GM23338 (cell line): ENCODE data around the gene EEF1A1. TPM values are rescaled to one million over a fixed set of nuclear protein-coding genes. Genes with fewer than 3 reads are reported as not detected.

Source experiments
- ATAC-seq: fragments of 200-7000 bp; cut with Tn5 transposase; 3 replicates; pipeline ENCODE4 v1.9.1; 2020
- DNase-seq: peaks from one replicate; pipeline ENCODE4 v3.0.0-alpha.2; 2015; ENCODE audit warnings: low spot score
- H2AFZ ChIP-seq: fragments of 200-600 bp; sonication (generic); 2 replicates; pipeline ENCODE4 v1.8.0; 2016; ENCODE audit warnings: antibody characterized with exemption, mild to moderate bottlenecking, moderate library complexity
- H3F3A ChIP-seq: fragments of 200-600 bp; sonication (generic); replicated peaks from 2 replicates; pipeline ENCODE4 v1.8.0; 2017; ENCODE audit warnings: antibody characterized with exemption, mixed run types, low read depth
- H3K27ac ChIP-seq: fragments of 200-600 bp; sonication (generic); 2 replicates; pipeline ENCODE4 v1.6.1; 2016; ENCODE audit warnings: low read depth
- H3K27me3 ChIP-seq: fragments of 200-600 bp; sonication (generic); 2 replicates; pipeline ENCODE4 v1.8.0; 2016; ENCODE audit warnings: mild to moderate bottlenecking, mixed run types, moderate library complexity; ENCODE audit not compliant: insufficient read depth
- H3K36me3 ChIP-seq: fragments of 200-600 bp; sonication (generic); 2 replicates; pipeline ENCODE4 v1.8.0; 2016; ENCODE audit warnings: mild to moderate bottlenecking; ENCODE audit not compliant: insufficient read depth
- H3K4me1 ChIP-seq: fragments of 200-600 bp; sonication (generic); 2 replicates; pipeline ENCODE4 v1.8.0; 2016; ENCODE audit warnings: mild to moderate bottlenecking, moderate library complexity; ENCODE audit not compliant: insufficient read depth
- H3K4me2 ChIP-seq: fragments of 200-600 bp; sonication (generic); 2 replicates; pipeline ENCODE4 v1.7.1; 2017; ENCODE audit warnings: mixed run types
- H3K4me3 ChIP-seq: fragments of 200-600 bp; sonication (generic); 2 replicates; pipeline ENCODE4 v1.6.1; 2016; ENCODE audit warnings: mixed run types
- H3K79me2 ChIP-seq: fragments of 200-600 bp; sonication (generic); replicated peaks from 2 replicates; pipeline ENCODE4 v1.8.0; 2017; ENCODE audit warnings: mild to moderate bottlenecking; ENCODE audit not compliant: insufficient read depth
- H3K9me2 ChIP-seq: fragments of 200-600 bp; sonication (generic); 2 replicates; pipeline ENCODE4 v1.8.0; 2017; ENCODE audit not compliant: insufficient read depth
- H4K20me1 ChIP-seq: fragments of 200-600 bp; sonication (generic); replicated peaks from 2 replicates; pipeline ENCODE4 v1.8.0; 2017; ENCODE audit warnings: mild to moderate bottlenecking; ENCODE audit not compliant: insufficient read depth
- H3K27ac Mint-ChIP-seq: 2 replicates; pipeline ENCODE4 v1.8.0; 2020; ENCODE audit warnings: inconsistent platforms, mild to moderate bottlenecking, moderate library complexity, mixed read lengths
- H3K27me3 Mint-ChIP-seq: 3 replicates; pipeline ENCODE4 v1.8.0; 2022; ENCODE audit warnings: low read depth, mild to moderate bottlenecking, moderate library complexity, mixed read lengths, inconsistent platforms; ENCODE audit not compliant: insufficient read depth, poor library complexity
- H3K36me3 Mint-ChIP-seq: 3 replicates; pipeline ENCODE4 v1.8.0; 2021; ENCODE audit warnings: low read depth, mild to moderate bottlenecking, inconsistent platforms, moderate library complexity, mixed read lengths
- H3K4me1 Mint-ChIP-seq: 3 replicates; pipeline ENCODE4 v1.8.0; 2020; ENCODE audit warnings: mild to moderate bottlenecking, inconsistent platforms, mixed read lengths
- H3K4me3 Mint-ChIP-seq: 3 replicates; pipeline ENCODE4 v1.8.0; 2021; ENCODE audit warnings: moderate library complexity, mild to moderate bottlenecking, inconsistent platforms, mixed read lengths
- H3K9me3 Mint-ChIP-seq: 3 replicates; pipeline ENCODE4 v1.8.0; 2020; ENCODE audit warnings: moderate library complexity, mild to moderate bottlenecking, inconsistent platforms, mixed read lengths
- CREB1 ChIP-seq: fragments of 250-450 bp; sonication (Bioruptor Pico); IDR thresholded peaks from 2 replicates; pipeline ENCODE4 v1.5.0; 2020; ENCODE audit warnings: low read depth, mild to moderate bottlenecking, moderate library complexity
- CTCF ChIP-seq, 2 experiments: fragments of 200-600 bp in 1 of 2; sonication (generic) in 1 of 2; conservative IDR thresholded peaks; 2 replicates each; pipeline versions ENCODE4 v1.5.1 to v1.6.1; 2016 to 2017; ENCODE audit warnings: antibody characterized with exemption in 2 of 2, low read depth in 2 of 2, mild to moderate bottlenecking in 2 of 2, moderate library complexity in 1 of 2
- ETS1 ChIP-seq: IDR thresholded peaks from 2 replicates; pipeline ENCODE4 v1.6.1; 2016; ENCODE audit warnings: antibody characterized with exemption
- EZH2 ChIP-seq: fragments of 200-600 bp; sonication (generic); IDR thresholded peaks from one replicate; pipeline ENCODE4 v1.8.0; 2017; ENCODE audit warnings: antibody characterized with exemption, mild to moderate bottlenecking, low read depth; ENCODE audit not compliant: unreplicated experiment
- EZH2phosphoT487 ChIP-seq: fragments of 200-600 bp; sonication (generic); IDR thresholded peaks from one replicate; pipeline ENCODE4 v1.8.1; 2018; ENCODE audit warnings: antibody characterized with exemption; ENCODE audit not compliant: unreplicated experiment
- JUNB ChIP-seq: IDR thresholded peaks from one replicate; pipeline ENCODE4 v1.6.1; 2016; ENCODE audit warnings: antibody characterized with exemption; ENCODE audit not compliant: unreplicated experiment
- NANOG ChIP-seq: IDR thresholded peaks from 2 replicates; pipeline ENCODE4 v1.6.1; 2016; ENCODE audit warnings: antibody characterized with exemption, borderline replicate concordance
- POLR2AphosphoS5 ChIP-seq: IDR thresholded peaks from 2 replicates; pipeline ENCODE4 v1.6.1; 2016; ENCODE audit warnings: antibody characterized with exemption, low read depth
- REST ChIP-seq: IDR thresholded peaks from one replicate; pipeline ENCODE4 v1.6.1; 2018; ENCODE audit warnings: antibody characterized with exemption; ENCODE audit not compliant: unreplicated experiment
- STAT1 ChIP-seq: IDR thresholded peaks from one replicate; pipeline ENCODE4 v1.6.1; 2016; ENCODE audit warnings: antibody characterized with exemption; ENCODE audit not compliant: unreplicated experiment
- ZNF114 ChIP-seq: fragments of 250-450 bp; sonication (Bioruptor Pico); IDR thresholded peaks from 2 replicates; pipeline ENCODE4 v1.5.0; 2020; ENCODE audit warnings: mild to moderate bottlenecking, moderate library complexity
- ZNF331 ChIP-seq: fragments of 250-450 bp; sonication (Bioruptor Pico); IDR thresholded peaks from 2 replicates; pipeline ENCODE4 v1.5.0; 2020; ENCODE audit warnings: low read depth, mild to moderate bottlenecking, moderate library complexity
- polyA plus RNA-seq: library from polyadenylated mRNA; unstranded; fragments of >200 nt; fragmentation: Nextera tagmentation; extraction: Ambion mirVana; gene quantifications from 2 replicates; pipeline ENCODE4 v1.2.1, GENCODE V29; 2016
- total RNA-seq: library from RNA; depleted of rRNA; stranded (reverse); fragments of >200 nt; shearing (Covaris generic); gene quantifications from 2 replicates; pipeline ENCODE4 v1.2.3, GENCODE V29; 2014

The EEF1A1 gene
- total and polyA plus RNA-seq, 2 experiments from 2014 or later, result 7,677 to 12,342 TPM

- Histone ChIP-seq H2AFZ (no peak overlapping the region), H3K27me3 (no peaks in the 10 kb centered on the region), H3F3A (0 out of 2 replicates have a peak, but pooled peaks cover 3% of the 10 kb centered on the region), H3K79me2 (no peaks in the 10 kb centered on the region), H3K4me1 (peaks cover 22% of the 10 kb centered on the region), H3K36me3 (no peaks in the 10 kb centered on the region), H3K4me3 (no peak overlapping the region), H3K9me2 (0 out of 2 replicates have a peak, but pooled peaks cover 5% of the 10 kb centered on the region), H4K20me1 (no peaks in the 10 kb centered on the region), H3K4me2 (no peak overlapping the region), H3K27ac (no peak overlapping the region)
- ATAC-seq (no peak), DNase-seq (no peak)
- Mint-ChIP-seq H3K27me3 (peaks cover 8% of the 10 kb centered on the region), H3K4me3 (no peak overlapping the region), H3K27ac (no peak overlapping the region), H3K4me1 (peaks cover 43% of the 10 kb centered on the region), H3K9me3 (no peaks in the 10 kb centered on the region; the same call in 2 of the 3 replicates), H3K36me3 (no peaks in the 10 kb centered on the region; the same call in 2 of the 3 replicates)
- TF ChIP-seq POLR2AphosphoS5 (no peak), EZH2 (no peak), STAT1 (no peak)
These were observed 40.1 kb upstream of the EEF1A1 start for GRCh38 chr6:73560853-73561407.

GRCh38 chr6:73560182-73560732 lies 39.4 kb upstream of the EEF1A1 start:
- Histone ChIP-seq H3K79me2 (no peaks in the 10 kb centered on the region), H4K20me1 (no peaks in the 10 kb centered on the region), H3K4me2 (no peak overlapping the region), H3K36me3 (no peaks in the 10 kb centered on the region), H3K27ac (no peak overlapping the region), H2AFZ (0 out of 2 replicates have a peak overlapping the region, but pooled peaks have one; percentile 0), H3K4me1 (peaks cover 16% of the 10 kb centered on the region), H3K4me3 (no peak overlapping the region), H3K9me2 (0 out of 2 replicates have a peak, but pooled peaks cover 5% of the 10 kb centered on the region), H3K27me3 (no peaks in the 10 kb centered on the region), H3F3A (no peaks in the 10 kb centered on the region)
- ATAC-seq (no peak), DNase-seq (no peak)
- no peak overlapping the region for H3K27ac Mint-ChIP-seq
- no peaks in the 10 kb centered on the region; the same call in 2 of the 3 replicates for H3K36me3 Mint-ChIP-seq
- peaks cover 37% of the 10 kb centered on the region for H3K4me1 Mint-ChIP-seq
- H3K4me3 Mint-ChIP-seq, result no peak overlapping the region
- H3K9me3 Mint-ChIP-seq, result no peaks in the 10 kb centered on the region; the same call in 2 of the 3 replicates
- H3K27me3 Mint-ChIP-seq, result peaks cover 8% of the 10 kb centered on the region
- TF ChIP-seq EZH2phosphoT487 (no peak), REST (no peak), CTCF (conservative IDR thresholded peaks at IDR 0.05; ENCODE audit: low read depth in 2 of 2) (no peak), CREB1 (CRISPR knock-in tag) (no peak), NANOG (no peak), ZNF114 (CRISPR knock-in tag) (no peak), JUNB (no peak), ZNF331 (CRISPR knock-in tag) (no peak), POLR2AphosphoS5 (no peak), ETS1 (no peak), STAT1 (no peak), EZH2 (no peak)
